ENCODE results near the gene FAM20C. TPM values are rescaled to one million over a fixed set of nuclear protein-coding genes. Genes with fewer than 3 reads are reported as not detected.

The FAM20C gene
- total RNA-seq, 1 experiment from 2014 or later: 62.6 TPM

- no peaks in the 10 kb centered on the region for H3K79me1 ChIP-seq (ENCODE audit: insufficient read depth, low read depth, low read length, poor library complexity, severe bottlenecking)
- H3K56ac ChIP-seq (ENCODE audit: insufficient read length, low read depth, low read length): no peak overlapping the region
- no peak overlapping the region for H4K8ac ChIP-seq (replicated peaks; ENCODE audit: insufficient read length, low read depth, low read length)
- no peak overlapping the region for H2AFZ ChIP-seq (ENCODE audit: low read length)
- H3K36me3 Mint-ChIP-seq (ENCODE audit: insufficient read depth in 1 of 3, low read depth in 3 of 3): peaks cover 0 to 8% (median 4%) of the 10 kb centered on the region in 3 experiments; a peak in 4 of 7 replicates
- H4K5ac ChIP-seq (ENCODE audit: insufficient read length, low read depth, low read length): no peak overlapping the region
- no peaks in the 10 kb centered on the region for H3K27me3 ChIP-seq (ENCODE audit: insufficient read depth, low read length)
- H3K27ac Mint-ChIP-seq: peak overlapping the region in 2 of 3 experiments; percentile 8 to 10; a peak in 2 of 7 replicates
- no CpG with 5 or more reads among the region's 28 CpGs for WGBS (ENCODE audit: extremely low coverage, insufficient read length, low lambda C conversion rate)
- H3K79me2 ChIP-seq (ENCODE audit: insufficient read depth, low read length): no peaks in the 10 kb centered on the region
- H3K23ac ChIP-seq (ENCODE audit: insufficient read length, low read depth, low read length): no peak overlapping the region
- no peak overlapping the region for H2BK120ac ChIP-seq (ENCODE audit: low read depth, low read length, poor library complexity, severe bottlenecking)
- TF ChIP-seq CTCF (conservative IDR thresholded peaks at IDR 0.05): no peak
- no peaks in the 10 kb centered on the region for H3K9me3 ChIP-seq (ENCODE audit: control insufficient read depth, low read depth, low read length)
- no peak overlapping the region for H2BK20ac ChIP-seq (ENCODE audit: low read depth, low read length, poor library complexity, severe bottlenecking)
- H4K91ac ChIP-seq (ENCODE audit: insufficient read length, low read depth, low read length): no peak overlapping the region
- H2AK5ac ChIP-seq (ENCODE audit: insufficient read length, low read length): no peak overlapping the region
- no peak overlapping the region for H3K4me2 ChIP-seq (ENCODE audit: insufficient read depth, insufficient read length, low read length)
- peaks cover 56 to 57% of the 10 kb centered on the region in 2 experiments for H3K4me1 Mint-ChIP-seq
- H3K4me3 Mint-ChIP-seq: no peak overlapping the region
- peaks cover 6% of the 10 kb centered on the region; the same call in 1 of the 2 replicates for H3K4me1 ChIP-seq (ENCODE audit: insufficient read depth, low read length)
- peak; percentile 48 for DNase-seq
- H2BK12ac ChIP-seq (ENCODE audit: insufficient read length, low read depth, low read length): no peak overlapping the region
- H3K18ac ChIP-seq (ENCODE audit: insufficient read length, low read depth, low read length): no peak overlapping the region
- no peak overlapping the region for H3T11ph ChIP-seq (ENCODE audit: low read length)
- H3K4ac ChIP-seq (ENCODE audit: low read depth, low read length): no peak overlapping the region
- no peak overlapping the region for H3K14ac ChIP-seq (ENCODE audit: insufficient read depth, low read length)
- no peak overlapping the region for H3K27ac ChIP-seq (ENCODE audit: insufficient read length, low read depth, low read length)
- H2BK15ac ChIP-seq (ENCODE audit: low read depth, low read length): no peak overlapping the region
- H3K27me3 Mint-ChIP-seq (ENCODE audit: low read depth): peaks cover 24% of the 10 kb centered on the region
- no peaks in the 10 kb centered on the region for H3K23me2 ChIP-seq (ENCODE audit: insufficient read length, low read depth, low read length, poor library complexity, severe bottlenecking)
- no peak overlapping the region for H2BK5ac ChIP-seq (ENCODE audit: insufficient read length, low read length)
- no peak overlapping the region for H3K9ac ChIP-seq (ENCODE audit: extremely low read depth, insufficient read length, low read length)
- H4K20me1 ChIP-seq (ENCODE audit: control insufficient read depth, insufficient read depth, insufficient read length): no peaks in the 10 kb centered on the region
- no peaks in the 10 kb centered on the region; a peak in 1 of 5 replicates for H3K9me3 Mint-ChIP-seq
Measured at GRCh38 chr7:187227-187927, 5.0 kb upstream of the FAM20C start.
